Peyer's patch (tissue), 4 donors: ENCODE results near the gene OPA1. TPM values are rescaled to one million over a fixed set of nuclear protein-coding genes. Genes with fewer than 3 reads are reported as not detected.
A peak's percentile ranks its signal among the peaks of the same experiment; 100 is the strongest.

Experiments
- DNase-seq, 3 donors: peaks; one replicate each; pipeline ENCODE4 v3.0.0-alpha.2; 2017 to 2019
- H3K27ac ChIP-seq, 4 donors: fragments of 200-600 bp; sonication (generic); one replicate each; pipeline ENCODE4 v1.5.1; 2016 to 2019
- H3K27me3 ChIP-seq, 2 donors: fragments of 200-600 bp; sonication (generic); one replicate each; pipeline ENCODE4 v1.5.1; 2019
- H3K36me3 ChIP-seq, 3 donors: fragments of 200-600 bp; sonication (generic); one replicate each; pipeline ENCODE4 v1.5.1; 2016 to 2019
- H3K4me1 ChIP-seq, 4 donors: fragments of 200-600 bp; sonication (generic); one replicate each; pipeline ENCODE4 v1.5.1; 2016 to 2019
- H3K4me3 ChIP-seq, 4 donors: fragments of 200-600 bp; sonication (generic); 1 replicate in 3 of 4; 2 replicates in 1 of 4; pipeline ENCODE4 v1.5.1; 2016 to 2019; ENCODE audit warnings: mild to moderate bottlenecking in 1 of 4
- H3K9me3 ChIP-seq, 4 donors: fragments of 200-600 bp; sonication (generic); one replicate each; pipeline ENCODE4 v1.5.1; 2016 to 2019; ENCODE audit warnings: mild to moderate bottlenecking in 1 of 4
- CTCF ChIP-seq, 6 experiments: fragments of 450-650 bp in 4 of 6; fragments of 200-600 bp in 2 of 6; sonication (generic) in 1 of 6; IDR thresholded peaks; one replicate each; pipeline ENCODE4 v1.5.1; 2017 to 2019; ENCODE audit warnings: antibody characterized with exemption in 6 of 6, mild to moderate bottlenecking in 3 of 6, moderate library complexity in 1 of 6
- POLR2A ChIP-seq, 2 donors: fragments of 450-650 bp; IDR thresholded peaks; one replicate each; pipeline ENCODE4 v1.5.1; 2017; ENCODE audit warnings: antibody characterized with exemption in 2 of 2, mild to moderate bottlenecking in 2 of 2, moderate library complexity in 2 of 2
- total RNA-seq, 4 donors: library from RNA; depleted of rRNA; stranded (reverse); fragments of >200 nt; gene quantifications; one replicate each; pipeline ENCODE4 v1.1.0, GENCODE V29; 2016

OPA1 gene
- total RNA-seq, 4 donors from 2014 or later: 66.9 to 89.1 (median 78.0) TPM

- TF ChIP-seq CTCF (IDR thresholded peaks at IDR 0.05): no peak
- TF ChIP-seq POLR2A (IDR thresholded peaks at IDR 0.05): no peak
- H3K4me1 ChIP-seq: peaks cover 0 to 9% (median 4%) of the 10 kb centered on the region in 4 donors
- no peaks in the 10 kb centered on the region for H3K27me3 ChIP-seq
- H3K4me3 ChIP-seq: no peak overlapping the region
- H3K9me3 ChIP-seq: no peaks in the 10 kb centered on the region
- DNase-seq: no peak
- H3K36me3 ChIP-seq: no peaks in the 10 kb centered on the region
- no peak overlapping the region for H3K27ac ChIP-seq
Measured at GRCh38 chr3:193589616-193590015, 3.4 kb upstream of the OPA1 start.

- no peaks in the 10 kb centered on the region for H3K9me3 ChIP-seq
- DNase-seq: no peak
- H3K36me3 ChIP-seq: no peaks in the 10 kb centered on the region
- H3K27me3 ChIP-seq: no peaks in the 10 kb centered on the region
- H3K27ac ChIP-seq: no peak overlapping the region
- H3K4me3 ChIP-seq: no peak overlapping the region
- TF ChIP-seq CTCF (IDR thresholded peaks at IDR 0.05) (no peak), POLR2A (IDR thresholded peaks at IDR 0.05) (no peak)
- H3K4me1 ChIP-seq: peaks cover 0 to 14% (median 5%) of the 10 kb centered on the region in 4 donors
Measured at GRCh38 chr3:193590088-193590856, 2.7 kb upstream of the OPA1 start.

- Histone ChIP-seq H3K4me3 (peak overlapping the region; percentile 57 to 95 (median 75)), H3K36me3 (peaks cover 0 to 19% (median 0%) of the 10 kb centered on the region in 3 donors), H3K9me3 (no peaks in the 10 kb centered on the region), H3K27me3 (no peaks in the 10 kb centered on the region), H3K27ac (peak overlapping the region; percentile 73 to 90 (median 82)), H3K4me1 (peaks cover 0 to 14% (median 5%) of the 10 kb centered on the region in 4 donors)
- TF ChIP-seq CTCF (IDR thresholded peaks at IDR 0.05) (no peak), POLR2A (IDR thresholded peaks at IDR 0.05) (no peak)
- DNase-seq: no peak
Measured at GRCh38 chr3:193593668-193594030, 641 bp downstream of the OPA1 start.

GRCh38 chr3:193594946-193595689, 2.1 kb downstream of the OPA1 start:
- peaks cover 0 to 14% (median 5%) of the 10 kb centered on the region in 4 donors for H3K4me1 ChIP-seq
- peaks cover 0 to 19% (median 0%) of the 10 kb centered on the region in 3 donors for H3K36me3 ChIP-seq
- TF ChIP-seq CTCF (IDR thresholded peaks at IDR 0.05): no peak
- no peak for TF ChIP-seq POLR2A (IDR thresholded peaks at IDR 0.05)
- DNase-seq: no peak
- no peak overlapping the region for H3K27ac ChIP-seq
- no peak overlapping the region for H3K4me3 ChIP-seq
- no peaks in the 10 kb centered on the region for H3K27me3 ChIP-seq
- no peaks in the 10 kb centered on the region for H3K9me3 ChIP-seq

GRCh38 chr3:193595939-193596487, 3.0 kb downstream of the OPA1 start:
- Histone ChIP-seq H3K27me3 (no peaks in the 10 kb centered on the region), H3K9me3 (no peaks in the 10 kb centered on the region), H3K36me3 (peaks cover 0 to 19% (median 0%) of the 10 kb centered on the region in 3 donors), H3K4me3 (no peak overlapping the region), H3K27ac (no peak overlapping the region), H3K4me1 (peaks cover 0 to 14% (median 5%) of the 10 kb centered on the region in 4 donors)
- TF ChIP-seq POLR2A (IDR thresholded peaks at IDR 0.05) (no peak), CTCF (IDR thresholded peaks at IDR 0.05) (no peak)
- DNase-seq: no peak
